GM19372 (cell line): ENCODE data around the gene DHRS7B.
"Not testable (repeated sequence)": the region's sequence is repeated elsewhere in the genome, so short reads cannot be mapped to it uniquely, and the experiment has no call there.

Experiments used
- ATAC-seq: cut with Tn5 transposase; IDR thresholded peaks from one replicate; pipeline ENCODE4 v1.9.1; 2021; ENCODE audit warnings: mild to moderate bottlenecking, low read depth, moderate library complexity; ENCODE audit not compliant: unreplicated experiment

DHRS7B gene

GRCh38 chr17:21126645-21127508, at the start of gene DHRS7B:
DHRS7B (plus strand) TSS chr17:21126964; CDS start chr17:21126972, 8 bp downstream.
- peak; percentile 91 for ATAC-seq

- no peak for ATAC-seq
These were observed 49.5 kb upstream of the DHRS7B start for GRCh38 chr17:21077281-21077680.

GRCh38 chr17:21078016-21078780, 48.6 kb upstream of the DHRS7B start:
- no peak for ATAC-seq

GRCh38 chr17:21079196-21079595, 47.6 kb upstream of the DHRS7B start:
- no peak for ATAC-seq

GRCh38 chr17:21082001-21082436, 44.7 kb upstream of the DHRS7B start:
- ATAC-seq = no peak

- ATAC-seq = not testable (repeated sequence)
These were observed 41.5 kb upstream of the DHRS7B start for GRCh38 chr17:21085280-21085679.

- no peak for ATAC-seq
These were observed 41.1 kb upstream of the DHRS7B start for GRCh38 chr17:21085707-21086106.

- ATAC-seq = no peak
These were observed 37.6 kb upstream of the DHRS7B start for GRCh38 chr17:21089145-21089544.

GRCh38 chr17:21089933-21090901, 36.5 kb upstream of the DHRS7B start:
- no peak for ATAC-seq

- no peak for ATAC-seq
These were observed 35.7 kb upstream of the DHRS7B start for GRCh38 chr17:21090902-21091618.

GRCh38 chr17:21094298-21094704, 32.5 kb upstream of the DHRS7B start:
- ATAC-seq = no peak

- ATAC-seq = no peak
These were observed 31.0 kb upstream of the DHRS7B start for GRCh38 chr17:21095735-21096134.

- no peak for ATAC-seq
These were observed 29.9 kb upstream of the DHRS7B start for GRCh38 chr17:21096874-21097273.

- ATAC-seq = peak; percentile 89
These were observed 27.7 kb upstream of the DHRS7B start for GRCh38 chr17:21098934-21099689.

- ATAC-seq = no peak
These were observed 26.1 kb upstream of the DHRS7B start for GRCh38 chr17:21100636-21101035.

- no peak for ATAC-seq
These were observed 22.2 kb upstream of the DHRS7B start for GRCh38 chr17:21104608-21105007.

GRCh38 chr17:21105064-21105894, 21.5 kb upstream of the DHRS7B start:
- no peak for ATAC-seq

- no peak for ATAC-seq
These were observed 20.4 kb upstream of the DHRS7B start for GRCh38 chr17:21106316-21106715.
